Fibroblast of lung (primary cell): ENCODE data around the gene MYMK.

Experiments
- EZH2 ChIP-seq: IDR thresholded peaks from 2 replicates; pipeline ENCODE4 v1.5.1; 2012; ENCODE audit warnings: low read length, control low read depth, mild to moderate bottlenecking; ENCODE audit errors: missing control alignments
- TF ChIP-seq, protein P1 (sequence below), 2 donors: IDR thresholded peaks in 1 of 2; conservative IDR thresholded peaks in 1 of 2; 1 replicate in 1 of 2; 2 replicates in 1 of 2; pipeline ENCODE4 v1.5.1; 2011 to 2012; ENCODE audit warnings: low read length in 2 of 2, control low read depth in 1 of 2, inconsistent platforms in 1 of 2, low read depth in 1 of 2, mild to moderate bottlenecking in 1 of 2

DNA sequence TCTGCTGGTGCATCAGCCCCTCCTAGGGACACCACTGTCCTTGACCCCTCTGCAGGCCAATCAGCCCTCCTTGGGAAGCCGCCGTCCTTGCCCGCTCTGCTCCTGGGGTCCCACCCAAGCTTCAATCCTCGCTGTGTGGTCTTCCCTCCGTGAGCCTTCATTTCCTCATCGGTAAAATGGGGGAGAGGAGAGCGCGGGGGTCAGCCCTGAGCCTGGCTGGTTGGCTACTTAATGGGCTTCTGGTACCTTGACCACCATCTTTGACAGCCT is 33.2 kb downstream of the MYMK start:
- TF ChIP-seq, protein P1, sequence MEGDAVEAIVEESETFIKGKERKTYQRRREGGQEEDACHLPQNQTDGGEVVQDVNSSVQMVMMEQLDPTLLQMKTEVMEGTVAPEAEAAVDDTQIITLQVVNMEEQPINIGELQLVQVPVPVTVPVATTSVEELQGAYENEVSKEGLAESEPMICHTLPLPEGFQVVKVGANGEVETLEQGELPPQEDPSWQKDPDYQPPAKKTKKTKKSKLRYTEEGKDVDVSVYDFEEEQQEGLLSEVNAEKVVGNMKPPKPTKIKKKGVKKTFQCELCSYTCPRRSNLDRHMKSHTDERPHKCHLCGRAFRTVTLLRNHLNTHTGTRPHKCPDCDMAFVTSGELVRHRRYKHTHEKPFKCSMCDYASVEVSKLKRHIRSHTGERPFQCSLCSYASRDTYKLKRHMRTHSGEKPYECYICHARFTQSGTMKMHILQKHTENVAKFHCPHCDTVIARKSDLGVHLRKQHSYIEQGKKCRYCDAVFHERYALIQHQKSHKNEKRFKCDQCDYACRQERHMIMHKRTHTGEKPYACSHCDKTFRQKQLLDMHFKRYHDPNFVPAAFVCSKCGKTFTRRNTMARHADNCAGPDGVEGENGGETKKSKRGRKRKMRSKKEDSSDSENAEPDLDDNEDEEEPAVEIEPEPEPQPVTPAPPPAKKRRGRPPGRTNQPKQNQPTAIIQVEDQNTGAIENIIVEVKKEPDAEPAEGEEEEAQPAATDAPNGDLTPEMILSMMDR (conservative IDR thresholded peaks at IDR 0.05 in 1 of 2, IDR thresholded peaks at IDR 0.05 in 1 of 2; ENCODE audit: low read depth in 1 of 2, low read length in 2 of 2), result no peak
- no peak for TF ChIP-seq EZH2
